Measurements from ENCODE around the gene IL1RAPL1. TPM values are rescaled to one million over a fixed set of nuclear protein-coding genes. Genes with fewer than 3 reads are reported as not detected.

Gene IL1RAPL1
- total and polyA plus RNA-seq, 9 of the 15 experiments (the other 6 are each of a cell fraction or from before 2014, with no cell fraction given): 0.04 to 0.07 (median 0.04) TPM; not detected in 6

DNA sequence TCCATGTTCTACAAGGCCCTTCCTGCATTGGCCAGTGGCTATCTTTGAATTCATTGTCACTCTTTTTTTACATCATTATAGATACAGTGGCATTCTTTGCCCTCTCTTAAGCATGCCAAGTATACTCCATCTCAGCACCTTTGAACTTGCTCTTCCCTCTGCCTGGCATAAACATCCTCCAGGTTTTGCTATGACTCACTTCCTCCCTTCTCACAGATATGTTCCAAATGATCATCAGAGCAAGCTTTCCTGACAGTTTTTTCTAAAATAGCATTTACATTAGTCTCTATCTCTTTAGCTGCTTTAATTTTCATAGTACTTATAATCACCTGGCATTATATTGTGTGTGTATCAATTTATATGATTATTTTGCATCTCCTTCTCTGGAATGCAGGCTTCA lies 1074.9 kb downstream of the IL1RAPL1 start (continued):
- TF ChIP-seq SREBF2 (CRISPR knock-in tag; IDR thresholded peaks at IDR 0.05) (no peak), JUN (IDR thresholded peaks at IDR 0.05; ENCODE audit: borderline replicate concordance, low read depth, low read length) (no peak), JUN (CRISPR knock-in tag; IDR thresholded peaks at IDR 0.05; ENCODE audit: borderline replicate concordance) (no peak), PPARD (CRISPR knock-in tag; IDR thresholded peaks at IDR 0.05) (no peak), FOXK1 (CRISPR knock-in tag; IDR thresholded peaks at IDR 0.05; ENCODE audit: borderline replicate concordance) (no peak)

DNA sequence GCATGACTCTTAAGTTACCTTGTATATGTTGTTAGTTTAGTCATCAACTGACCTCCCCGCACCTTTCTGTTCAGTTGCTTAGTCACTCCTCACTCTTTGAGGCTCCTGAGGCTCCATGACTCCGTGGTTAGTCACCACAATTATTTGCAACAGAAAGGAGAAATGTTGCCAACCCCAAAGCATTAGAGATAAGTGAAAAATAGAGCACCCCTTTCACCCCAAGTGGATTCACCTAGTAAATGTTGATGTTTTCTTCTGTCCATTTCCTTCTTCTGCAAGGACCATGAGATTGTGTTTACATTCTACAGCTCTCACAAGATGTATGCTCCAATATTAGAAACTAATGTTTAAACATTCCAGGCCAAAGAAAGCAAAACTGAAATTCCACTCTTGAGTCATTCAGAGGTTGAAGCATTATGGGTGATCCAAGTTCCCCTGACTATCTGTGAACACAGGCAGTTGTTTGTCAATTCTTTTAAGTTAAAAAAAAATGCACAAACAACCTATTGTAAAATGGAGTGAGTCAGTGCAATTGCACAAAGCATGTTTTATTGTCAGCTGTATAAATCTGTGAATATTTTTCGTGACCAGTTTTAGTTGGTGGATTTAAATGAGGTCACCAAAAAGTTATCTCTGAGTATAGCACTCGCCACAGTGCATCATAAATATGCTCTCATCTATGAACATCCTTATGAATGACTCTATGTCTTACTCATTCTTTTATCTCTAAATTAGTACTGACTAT lies 1075.7 kb downstream of the IL1RAPL1 start:
- no TSS peak for BruUV-seq (replicated peaks)
- Histone ChIP-seq H3K27me3 (ENCODE audit: control insufficient read depth in 2 of 2, insufficient read depth in 2 of 2, low read length in 2 of 2) (no peaks in the 10 kb centered on the region), H3K4me1 (replicated peaks in 1 of 2; ENCODE audit: control insufficient read depth in 2 of 2, insufficient read depth in 2 of 2, low read length in 2 of 2) (no peaks in the 10 kb centered on the region), H3K4me2 (ENCODE audit: insufficient read depth, low read length) (no peak overlapping the region), H3K36me3 (ENCODE audit: control insufficient read depth, insufficient read depth, low read length) (no peaks in the 10 kb centered on the region), H3K9ac (ENCODE audit: insufficient read depth in 1 of 2, low read depth in 2 of 2, low read length in 2 of 2) (no peak overlapping the region), H4K20me1 (replicated peaks; ENCODE audit: control insufficient read depth, insufficient read depth, low read length) (no peaks in the 10 kb centered on the region), H3K4me3 (no peak overlapping the region), H3K79me2 (ENCODE audit: control insufficient read depth, insufficient read depth, low read length) (no peaks in the 10 kb centered on the region), H2AFZ (ENCODE audit: low read depth, low read length) (no peak overlapping the region), H3K9me1 (ENCODE audit: control insufficient read depth, insufficient read depth, low read length) (no peaks in the 10 kb centered on the region), H3K9me3 (replicated peaks; ENCODE audit: control insufficient read depth, insufficient read depth, low read depth, low read length) (no peaks in the 10 kb centered on the region), H3K27ac (ENCODE audit: extremely low read depth, low read depth, low read length) (no peak overlapping the region)
- POLR2A ChIA-PET: no interaction called here
- TF ChIP-seq PML (IDR thresholded peaks at IDR 0.05; ENCODE audit: low read length): no peak
- TF ChIP-seq, protein P1, sequence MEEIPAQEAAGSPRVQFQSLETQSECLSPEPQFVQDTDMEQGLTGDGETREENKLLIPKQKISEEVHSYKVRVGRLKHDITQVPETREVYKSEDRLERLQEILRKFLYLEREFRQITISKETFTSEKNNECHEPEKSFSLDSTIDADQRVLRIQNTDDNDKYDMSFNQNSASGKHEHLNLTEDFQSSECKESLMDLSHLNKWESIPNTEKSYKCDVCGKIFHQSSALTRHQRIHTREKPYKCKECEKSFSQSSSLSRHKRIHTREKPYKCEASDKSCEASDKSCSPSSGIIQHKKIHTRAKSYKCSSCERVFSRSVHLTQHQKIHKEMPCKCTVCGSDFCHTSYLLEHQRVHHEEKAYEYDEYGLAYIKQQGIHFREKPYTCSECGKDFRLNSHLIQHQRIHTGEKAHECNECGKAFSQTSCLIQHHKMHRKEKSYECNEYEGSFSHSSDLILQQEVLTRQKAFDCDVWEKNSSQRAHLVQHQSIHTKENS (CRISPR knock-in tag; IDR thresholded peaks at IDR 0.05): no peak
- no peak for TF ChIP-seq SAFB (IDR thresholded peaks at IDR 0.05; ENCODE audit: borderline replicate concordance, low read depth, low read length)
- TF ChIP-seq CSDE1 (IDR thresholded peaks at IDR 0.05): no peak
- no peak for TF ChIP-seq YY1 (IDR thresholded peaks at IDR 0.05; ENCODE audit: borderline replicate concordance in 1 of 3, control insufficient read depth in 1 of 3, extremely low read depth in 1 of 3, insufficient read depth in 3 of 3, insufficient read length in 1 of 3, insufficient replicate concordance in 2 of 3, low read depth in 1 of 3, low read length in 2 of 3)
- TF ChIP-seq NCOA6 (IDR thresholded peaks at IDR 0.05): no peak
- TF ChIP-seq, protein P2, sequence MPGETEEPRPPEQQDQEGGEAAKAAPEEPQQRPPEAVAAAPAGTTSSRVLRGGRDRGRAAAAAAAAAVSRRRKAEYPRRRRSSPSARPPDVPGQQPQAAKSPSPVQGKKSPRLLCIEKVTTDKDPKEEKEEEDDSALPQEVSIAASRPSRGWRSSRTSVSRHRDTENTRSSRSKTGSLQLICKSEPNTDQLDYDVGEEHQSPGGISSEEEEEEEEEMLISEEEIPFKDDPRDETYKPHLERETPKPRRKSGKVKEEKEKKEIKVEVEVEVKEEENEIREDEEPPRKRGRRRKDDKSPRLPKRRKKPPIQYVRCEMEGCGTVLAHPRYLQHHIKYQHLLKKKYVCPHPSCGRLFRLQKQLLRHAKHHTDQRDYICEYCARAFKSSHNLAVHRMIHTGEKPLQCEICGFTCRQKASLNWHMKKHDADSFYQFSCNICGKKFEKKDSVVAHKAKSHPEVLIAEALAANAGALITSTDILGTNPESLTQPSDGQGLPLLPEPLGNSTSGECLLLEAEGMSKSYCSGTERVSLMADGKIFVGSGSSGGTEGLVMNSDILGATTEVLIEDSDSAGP (CRISPR knock-in tag; IDR thresholded peaks at IDR 0.05): no peak
- FAIRE-seq: no peak
- peak in 1 of 4 experiments; percentile 1 for DNase-seq (ENCODE audit: extremely low read depth in 1 of 4, low spot score in 3 of 4)
- 0% methylated on average over 4 of the region's 4 CpGs for WGBS (ENCODE audit: insufficient coverage, low coverage, missing lambda C conversion rate)
- no peak for ATAC-seq
- CTCF ChIA-PET (ENCODE audit: low intra/inter-chr PET ratio): no interaction called here
- intact Hi-C loops (cut with micrococcal nuclease): no loop called here
- in situ Hi-C loops (cut with MboI): no loop called here

All from K562 (cell line).